ENCODE data around the gene VCPKMT.

Gene VCPKMT

GRCh38 chr14:50093496-50093895 lies 22.9 kb downstream of the VCPKMT start:
- Histone ChIP-seq H3K27ac (ENCODE audit: low read depth, low read length) (no peak overlapping the region), H3K36me3 (ENCODE audit: low read length) (no peaks in the 10 kb centered on the region), H3F3A (ENCODE audit: insufficient read depth) (no peaks in the 10 kb centered on the region), H3K9me3 (ENCODE audit: insufficient read depth, low read length) (no peaks in the 10 kb centered on the region), H3K79me2 (ENCODE audit: insufficient read depth, low read length) (no peaks in the 10 kb centered on the region), H3K27me3 (ENCODE audit: low read length) (no peaks in the 10 kb centered on the region), H3K4me3 (ENCODE audit: insufficient read depth, low read length, poor library complexity, severe bottlenecking) (no peak overlapping the region), H3K4me2 (ENCODE audit: low read depth, low read length, poor library complexity, severe bottlenecking) (no peak overlapping the region), H3K9me2 (replicated peaks; ENCODE audit: insufficient read depth, low read length) (no peaks in the 10 kb centered on the region), H4K20me1 (ENCODE audit: low read depth, low read length) (no peaks in the 10 kb centered on the region), H3K9ac (ENCODE audit: low read length) (no peak overlapping the region), H2AFZ (ENCODE audit: low read depth, low read length, severe bottlenecking) (no peak overlapping the region)
- TF ChIP-seq CTCF (IDR thresholded peaks at IDR 0.05; ENCODE audit: insufficient read depth, low read length, poor library complexity, severe bottlenecking), result no peak
- TF ChIP-seq EZH2phosphoT487 (conservative IDR thresholded peaks at IDR 0.05; ENCODE audit: low read length), result no peak

GRCh38 chr14:50092006-50092555 lies 24.3 kb downstream of the VCPKMT start:
- Histone ChIP-seq H3K27me3 (ENCODE audit: low read length) (no peaks in the 10 kb centered on the region), H3K4me3 (ENCODE audit: insufficient read depth, low read length, poor library complexity, severe bottlenecking) (no peak overlapping the region), H3K27ac (ENCODE audit: low read depth, low read length) (no peak overlapping the region), H3K9ac (ENCODE audit: low read length) (no peak overlapping the region), H4K20me1 (ENCODE audit: low read depth, low read length) (no peaks in the 10 kb centered on the region), H3K9me2 (replicated peaks; ENCODE audit: insufficient read depth, low read length) (no peaks in the 10 kb centered on the region), H3K36me3 (ENCODE audit: low read length) (no peaks in the 10 kb centered on the region), H3K4me2 (ENCODE audit: low read depth, low read length, poor library complexity, severe bottlenecking) (no peak overlapping the region), H3K9me3 (ENCODE audit: insufficient read depth, low read length) (no peaks in the 10 kb centered on the region), H3K79me2 (ENCODE audit: insufficient read depth, low read length) (no peaks in the 10 kb centered on the region), H2AFZ (ENCODE audit: low read depth, low read length, severe bottlenecking) (no peak overlapping the region), H3F3A (ENCODE audit: insufficient read depth) (no peaks in the 10 kb centered on the region)
- no peak for TF ChIP-seq EZH2phosphoT487 (conservative IDR thresholded peaks at IDR 0.05; ENCODE audit: low read length)
- TF ChIP-seq CTCF (IDR thresholded peaks at IDR 0.05; ENCODE audit: insufficient read depth, low read length, poor library complexity, severe bottlenecking), result no peak

GRCh38 chr14:50091240-50091913 lies 25.0 kb downstream of the VCPKMT start:
- Histone ChIP-seq H4K20me1 (ENCODE audit: low read depth, low read length) (no peaks in the 10 kb centered on the region), H3K27me3 (ENCODE audit: low read length) (no peaks in the 10 kb centered on the region), H3K79me2 (ENCODE audit: insufficient read depth, low read length) (no peaks in the 10 kb centered on the region), H3K9ac (ENCODE audit: low read length) (no peak overlapping the region), H3K4me2 (ENCODE audit: low read depth, low read length, poor library complexity, severe bottlenecking) (no peak overlapping the region), H3K9me3 (ENCODE audit: insufficient read depth, low read length) (no peaks in the 10 kb centered on the region), H3K9me2 (replicated peaks; ENCODE audit: insufficient read depth, low read length) (no peaks in the 10 kb centered on the region), H3F3A (ENCODE audit: insufficient read depth) (no peaks in the 10 kb centered on the region), H3K4me3 (ENCODE audit: insufficient read depth, low read length, poor library complexity, severe bottlenecking) (no peak overlapping the region), H3K27ac (ENCODE audit: low read depth, low read length) (no peak overlapping the region), H2AFZ (ENCODE audit: low read depth, low read length, severe bottlenecking) (no peak overlapping the region), H3K36me3 (ENCODE audit: low read length) (no peaks in the 10 kb centered on the region)
- no peak for TF ChIP-seq CTCF (IDR thresholded peaks at IDR 0.05; ENCODE audit: insufficient read depth, low read length, poor library complexity, severe bottlenecking)
- no peak for TF ChIP-seq EZH2phosphoT487 (conservative IDR thresholded peaks at IDR 0.05; ENCODE audit: low read length)

All from SU-DHL-6 (cell line).